ENCODE results near the gene STX10.
A peak's percentile ranks its signal among the peaks of the same experiment; 100 is the strongest.

Gene STX10

GRCh38 chr19:13101590-13102415 lies 48.4 kb downstream of the STX10 start:
- DNase-seq (ENCODE audit: low read depth in 2 of 2, low spot score in 1 of 2) = no peak

GRCh38 chr19:13100841-13101589 lies 49.2 kb downstream of the STX10 start:
- DNase-seq (ENCODE audit: low read depth in 2 of 2, low spot score in 1 of 2) = no peak

GRCh38 chr19:13100031-13100588 lies 50.1 kb downstream of the STX10 start:
- peak; percentile 39 to 47 for DNase-seq (ENCODE audit: low read depth in 2 of 2, low spot score in 1 of 2)

GRCh38 chr19:13099073-13099999 lies 50.8 kb downstream of the STX10 start:
- DNase-seq (ENCODE audit: low read depth in 2 of 2, low spot score in 1 of 2) = peak; percentile 40 to 59

GRCh38 chr19:13098277-13099072 lies 51.7 kb downstream of the STX10 start:
- DNase-seq (ENCODE audit: low read depth in 2 of 2, low spot score in 1 of 2) = no peak

GRCh38 chr19:13097463-13098258 lies 52.5 kb downstream of the STX10 start:
- DNase-seq (ENCODE audit: low read depth in 2 of 2, low spot score in 1 of 2) = no peak

GRCh38 chr19:13097033-13097462 lies 53.1 kb downstream of the STX10 start:
- DNase-seq (ENCODE audit: low read depth in 2 of 2, low spot score in 1 of 2) = no peak

- no peak for DNase-seq (ENCODE audit: low read depth in 2 of 2, low spot score in 1 of 2)
Observed at GRCh38 chr19:13095934-13096927, 53.9 kb downstream of the STX10 start.

GRCh38 chr19:13095393-13095784 lies 54.8 kb downstream of the STX10 start:
- DNase-seq (ENCODE audit: low read depth in 2 of 2, low spot score in 1 of 2) = no peak

GRCh38 chr19:13094771-13095392 lies 55.3 kb downstream of the STX10 start:
- no peak for DNase-seq (ENCODE audit: low read depth in 2 of 2, low spot score in 1 of 2)

- DNase-seq (ENCODE audit: low read depth in 2 of 2, low spot score in 1 of 2) = no peak
Observed at GRCh38 chr19:13094106-13094504, 56.1 kb downstream of the STX10 start.

Measured in stimulated activated CD8-positive, alpha-beta memory T cell treated with anti-CD3 and anti-CD28 coated beads, Interleukin-4, amount 100 ng/mL, for 4 hours (primary cell).